ENCODE results near the gene HDGFL2. TPM values are rescaled to one million over a fixed set of nuclear protein-coding genes. Genes with fewer than 3 reads are reported as not detected.
"Not testable (repeated sequence)": the region's sequence is repeated elsewhere in the genome, so short reads cannot be mapped to it uniquely, and the experiment has no call there.

Gene HDGFL2
- total and polyA plus RNA-seq, 2 donors from 2014 or later = 37.8 to 38.8 TPM

DNA sequence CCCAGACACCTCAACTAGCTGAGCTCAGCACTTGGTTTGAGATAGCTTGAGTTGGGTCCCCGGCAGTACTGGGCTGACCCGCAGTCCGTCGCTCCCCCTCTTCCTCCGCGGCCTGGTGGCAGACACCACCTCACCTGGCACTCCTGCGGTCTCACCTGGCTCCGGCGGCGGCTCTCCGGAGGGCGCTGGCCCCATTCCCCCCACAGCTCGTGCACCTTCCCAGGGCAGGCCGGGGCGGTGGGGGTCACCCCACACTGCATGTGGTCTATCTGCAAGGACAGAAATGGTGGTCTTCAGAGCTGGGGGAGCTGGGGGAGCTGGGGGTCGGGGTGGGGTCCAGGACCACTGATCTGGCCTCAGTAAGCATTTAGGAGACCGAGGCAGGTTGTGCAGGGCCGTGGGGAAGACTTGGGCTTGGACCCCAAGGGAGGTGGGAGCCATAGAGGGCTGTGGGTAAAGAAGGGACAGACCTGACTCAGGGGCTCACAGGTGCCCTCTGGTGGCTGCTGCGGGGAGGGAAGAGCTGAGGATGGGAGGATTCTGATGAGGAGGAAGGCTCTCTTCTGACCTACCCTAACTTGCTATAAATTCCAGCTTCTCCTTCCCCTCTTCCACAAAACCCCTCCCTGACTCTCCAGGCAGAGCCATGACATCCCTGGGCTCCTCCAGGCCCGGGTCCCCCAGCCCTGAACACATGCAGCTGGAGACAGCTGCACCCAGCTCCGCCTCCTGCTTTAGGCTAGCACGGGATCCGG is 52.9 kb downstream of the HDGFL2 start:
- H3K27ac ChIP-seq (ENCODE audit: low read depth in 2 of 2, low read length in 2 of 2) = no peak overlapping the region
- DNase-seq (peak in 2 of 5 donors; percentile 17 to 49), FAIRE-seq (no peak)
- TF ChIP-seq, protein P1, sequence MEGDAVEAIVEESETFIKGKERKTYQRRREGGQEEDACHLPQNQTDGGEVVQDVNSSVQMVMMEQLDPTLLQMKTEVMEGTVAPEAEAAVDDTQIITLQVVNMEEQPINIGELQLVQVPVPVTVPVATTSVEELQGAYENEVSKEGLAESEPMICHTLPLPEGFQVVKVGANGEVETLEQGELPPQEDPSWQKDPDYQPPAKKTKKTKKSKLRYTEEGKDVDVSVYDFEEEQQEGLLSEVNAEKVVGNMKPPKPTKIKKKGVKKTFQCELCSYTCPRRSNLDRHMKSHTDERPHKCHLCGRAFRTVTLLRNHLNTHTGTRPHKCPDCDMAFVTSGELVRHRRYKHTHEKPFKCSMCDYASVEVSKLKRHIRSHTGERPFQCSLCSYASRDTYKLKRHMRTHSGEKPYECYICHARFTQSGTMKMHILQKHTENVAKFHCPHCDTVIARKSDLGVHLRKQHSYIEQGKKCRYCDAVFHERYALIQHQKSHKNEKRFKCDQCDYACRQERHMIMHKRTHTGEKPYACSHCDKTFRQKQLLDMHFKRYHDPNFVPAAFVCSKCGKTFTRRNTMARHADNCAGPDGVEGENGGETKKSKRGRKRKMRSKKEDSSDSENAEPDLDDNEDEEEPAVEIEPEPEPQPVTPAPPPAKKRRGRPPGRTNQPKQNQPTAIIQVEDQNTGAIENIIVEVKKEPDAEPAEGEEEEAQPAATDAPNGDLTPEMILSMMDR (IDR thresholded peaks at IDR 0.05; ENCODE audit: borderline replicate concordance, extremely low read depth, insufficient read depth) = peak; percentile 49
- intact Hi-C loops (cut with DNase I) = no loop called here
- no peaks in the 10 kb centered on the region for H3K36me3 ChIP-seq (ENCODE audit: control insufficient read depth in 2 of 3, insufficient read depth in 3 of 3, low read length in 3 of 3)
- no peaks in the 10 kb centered on the region for H3K27me3 ChIP-seq (ENCODE audit: control insufficient read depth, insufficient read depth, low read length)
- no peak overlapping the region for H3K4me3 ChIP-seq (ENCODE audit: low read length in 3 of 3)
- no peaks in the 10 kb centered on the region for H3K9me3 ChIP-seq (ENCODE audit: control insufficient read depth in 2 of 3, insufficient read depth in 1 of 3, low read length in 3 of 3)
- H3K9ac ChIP-seq (ENCODE audit: low read length in 3 of 3) = no peak overlapping the region
- H3K4me1 ChIP-seq (ENCODE audit: control insufficient read depth in 2 of 3, insufficient read depth in 2 of 3, low read depth in 1 of 3, low read length in 3 of 3) = peaks cover 0 to 2% (median 0%) of the 10 kb centered on the region in 3 donors

- TF ChIP-seq, protein P1 (IDR thresholded peaks at IDR 0.05; ENCODE audit: borderline replicate concordance, extremely low read depth, insufficient read depth) = no peak
- no peak for DNase-seq
- Histone ChIP-seq H3K27me3 (ENCODE audit: control insufficient read depth, insufficient read depth, low read length) (no peaks in the 10 kb centered on the region), H3K4me1 (ENCODE audit: control insufficient read depth in 2 of 3, insufficient read depth in 2 of 3, low read depth in 1 of 3, low read length in 3 of 3) (peaks cover 0 to 2% (median 0%) of the 10 kb centered on the region in 3 donors), H3K9me3 (ENCODE audit: control insufficient read depth in 2 of 3, insufficient read depth in 1 of 3, low read length in 3 of 3) (no peaks in the 10 kb centered on the region), H3K27ac (ENCODE audit: low read depth in 2 of 2, low read length in 2 of 2) (no peak overlapping the region), H3K9ac (ENCODE audit: low read length in 3 of 3) (no peak overlapping the region), H3K36me3 (ENCODE audit: control insufficient read depth in 2 of 3, insufficient read depth in 3 of 3, low read length in 3 of 3) (no peaks in the 10 kb centered on the region), H3K4me3 (ENCODE audit: low read length in 3 of 3) (no peak overlapping the region)
- no peak for FAIRE-seq
- intact Hi-C loops (cut with DNase I) = no loop called here
These were observed 53.5 kb downstream of the HDGFL2 start for GRCh38 chr19:4525563-4526002.

GRCh38 chr19:4527377-4527776 is 55.3 kb downstream of the HDGFL2 start:
- intact Hi-C loops (cut with DNase I) = not testable (repeated sequence)

GRCh38 chr19:4528843-4529242 is 56.7 kb downstream of the HDGFL2 start:
- H3K27ac ChIP-seq (ENCODE audit: low read depth in 2 of 2, low read length in 2 of 2) = no peak overlapping the region
- no peak overlapping the region for H3K9ac ChIP-seq (ENCODE audit: low read length in 3 of 3)
- H3K36me3 ChIP-seq (ENCODE audit: control insufficient read depth in 2 of 3, insufficient read depth in 3 of 3, low read length in 3 of 3) = no peaks in the 10 kb centered on the region
- DNase-seq = no peak
- H3K9me3 ChIP-seq (ENCODE audit: control insufficient read depth in 2 of 3, insufficient read depth in 1 of 3, low read length in 3 of 3) = no peaks in the 10 kb centered on the region
- H3K4me3 ChIP-seq (ENCODE audit: low read length in 3 of 3) = no peak overlapping the region
- H3K27me3 ChIP-seq (ENCODE audit: control insufficient read depth, insufficient read depth, low read length) = no peaks in the 10 kb centered on the region
- TF ChIP-seq, protein P1 (IDR thresholded peaks at IDR 0.05; ENCODE audit: borderline replicate concordance, extremely low read depth, insufficient read depth) = no peak
- intact Hi-C loops (cut with DNase I) = no loop called here
- no peak for FAIRE-seq
- no peaks in the 10 kb centered on the region for H3K4me1 ChIP-seq (ENCODE audit: control insufficient read depth in 2 of 3, insufficient read depth in 2 of 3, low read depth in 1 of 3, low read length in 3 of 3)

More at GRCh38 chr19:4527377-4527776, 55.3 kb downstream of the HDGFL2 start:
- not testable (repeated sequence) for H3K4me1 ChIP-seq (ENCODE audit: control insufficient read depth in 2 of 3, insufficient read depth in 2 of 3, low read depth in 1 of 3, low read length in 3 of 3); H3K27ac ChIP-seq (ENCODE audit: low read depth in 2 of 2, low read length in 2 of 2); FAIRE-seq; DNase-seq; H3K27me3 ChIP-seq (ENCODE audit: control insufficient read depth, insufficient read depth, low read length); H3K9me3 ChIP-seq (ENCODE audit: control insufficient read depth in 2 of 3, insufficient read depth in 1 of 3, low read length in 3 of 3); H3K4me3 ChIP-seq (ENCODE audit: low read length in 3 of 3); H3K9ac ChIP-seq (ENCODE audit: low read length in 3 of 3); H3K36me3 ChIP-seq (ENCODE audit: control insufficient read depth in 2 of 3, insufficient read depth in 3 of 3, low read length in 3 of 3)
